H9 (cell line): Measurements from ENCODE around the gene YPEL4. TPM values are rescaled to one million over a fixed set of nuclear protein-coding genes. Genes with fewer than 3 reads are reported as not detected.

Source experiments
- DNase-seq: peaks from one replicate; pipeline ENCODE4 v3.0.0-alpha.2; 2017
- H2AFZ ChIP-seq: one replicate; pipeline ENCODE4 v1.6.1; 2013; ENCODE audit warnings: mild to moderate bottlenecking, low read length, control low read depth, moderate library complexity
- H2AK5ac ChIP-seq: 2 replicates; pipeline ENCODE4 v1.6.1; 2013; ENCODE audit warnings: low read length, control low read depth, mixed read lengths; ENCODE audit not compliant: insufficient read length
- H2BK120ac ChIP-seq: one replicate; pipeline ENCODE4 v1.6.1; 2013; ENCODE audit warnings: low read depth, mild to moderate bottlenecking, low read length, control low read depth, inconsistent platforms; ENCODE audit not compliant: poor library complexity, severe bottlenecking
- H2BK12ac ChIP-seq: 2 replicates; pipeline ENCODE4 v1.6.1; 2013; ENCODE audit warnings: low read length, control low read depth, mixed read lengths, low read depth; ENCODE audit not compliant: insufficient read length
- H2BK15ac ChIP-seq: 2 replicates; pipeline ENCODE4 v1.6.1; 2013; ENCODE audit warnings: low read depth, low read length, control low read depth
- H2BK20ac ChIP-seq: one replicate; pipeline ENCODE4 v1.6.1; 2013; ENCODE audit warnings: low read depth, mild to moderate bottlenecking, low read length, control low read depth, inconsistent platforms; ENCODE audit not compliant: poor library complexity, severe bottlenecking
- H2BK5ac ChIP-seq: 2 replicates; pipeline ENCODE4 v1.6.1; 2013; ENCODE audit warnings: low read length, control low read depth, mixed read lengths; ENCODE audit not compliant: insufficient read length
- H3K14ac ChIP-seq: 2 replicates; pipeline ENCODE4 v1.6.1; 2013; ENCODE audit warnings: low read length, control low read depth; ENCODE audit not compliant: insufficient read depth
- H3K18ac ChIP-seq: 2 replicates; pipeline ENCODE4 v1.6.1; 2013; ENCODE audit warnings: low read depth, mild to moderate bottlenecking, mixed read lengths, low read length, control low read depth; ENCODE audit not compliant: insufficient read length
- H3K23ac ChIP-seq: 2 replicates; pipeline ENCODE4 v1.6.1; 2013; ENCODE audit warnings: low read length, control low read depth, mixed read lengths, low read depth; ENCODE audit not compliant: insufficient read length
- H3K23me2 ChIP-seq: 2 replicates; pipeline ENCODE4 v1.6.1; 2013; ENCODE audit warnings: low read depth, mild to moderate bottlenecking, mixed read lengths, low read length, control low read depth; ENCODE audit not compliant: insufficient read length, poor library complexity, severe bottlenecking
- H3K27ac ChIP-seq: 2 replicates; pipeline ENCODE4 v1.5.1; 2013; ENCODE audit warnings: low read length, control low read depth, mixed read lengths, low read depth; ENCODE audit not compliant: insufficient read length
- H3K27me3 ChIP-seq: 2 replicates; pipeline ENCODE4 v1.6.1; 2013; ENCODE audit warnings: low read length, control low read depth, inconsistent platforms; ENCODE audit not compliant: insufficient read depth
- H3K4ac ChIP-seq: 2 replicates; pipeline ENCODE4 v1.6.1; 2013; ENCODE audit warnings: low read depth, mild to moderate bottlenecking, control low read depth, inconsistent platforms, low read length, moderate library complexity
- H3K4me1 ChIP-seq: 2 replicates; pipeline ENCODE4 v1.6.1; 2013; ENCODE audit warnings: low read length, control low read depth, inconsistent platforms; ENCODE audit not compliant: insufficient read depth
- H3K4me2 ChIP-seq: 2 replicates; pipeline ENCODE4 v1.6.1; 2013; ENCODE audit warnings: low read length, control low read depth, mixed read lengths; ENCODE audit not compliant: insufficient read length, insufficient read depth
- H3K56ac ChIP-seq: 2 replicates; pipeline ENCODE4 v1.6.1; 2013; ENCODE audit warnings: low read depth, mild to moderate bottlenecking, mixed read lengths, low read length, control low read depth; ENCODE audit not compliant: insufficient read length
- H3K79me1 ChIP-seq: 2 replicates; pipeline ENCODE4 v1.6.1; 2013; ENCODE audit warnings: low read depth, mild to moderate bottlenecking, moderate library complexity, low read length, control low read depth, inconsistent platforms; ENCODE audit not compliant: insufficient read depth, poor library complexity, severe bottlenecking
- H3K79me2 ChIP-seq: 2 replicates; pipeline ENCODE4 v1.6.1; 2013; ENCODE audit warnings: low read length, control low read depth, inconsistent platforms; ENCODE audit not compliant: insufficient read depth
- H3K9ac ChIP-seq: 2 replicates; pipeline ENCODE4 v1.6.1; 2013; ENCODE audit warnings: low read length, control low read depth, mixed read lengths; ENCODE audit not compliant: insufficient read length; ENCODE audit errors: extremely low read depth
- H3K9me3 ChIP-seq: one replicate; pipeline ENCODE4 v1.6.1; 2013; ENCODE audit warnings: low read depth, low read length, inconsistent platforms; ENCODE audit not compliant: control insufficient read depth
- H3T11ph ChIP-seq: one replicate; pipeline ENCODE4 v1.6.1; 2013; ENCODE audit warnings: mild to moderate bottlenecking, low read length, control low read depth, inconsistent platforms
- H4K20me1 ChIP-seq: one replicate; pipeline ENCODE4 v1.6.1; 2013; ENCODE audit not compliant: control insufficient read depth, insufficient read length, insufficient read depth
- H4K5ac ChIP-seq: 2 replicates; pipeline ENCODE4 v1.6.1; 2013; ENCODE audit warnings: low read depth, mild to moderate bottlenecking, mixed read lengths, low read length, control low read depth; ENCODE audit not compliant: insufficient read length
- H4K8ac ChIP-seq: replicated peaks from 2 replicates; pipeline ENCODE4 v1.6.1; 2013; ENCODE audit warnings: low read length, control low read depth, mixed read lengths, low read depth; ENCODE audit not compliant: insufficient read length
- H4K91ac ChIP-seq: 2 replicates; pipeline ENCODE4 v1.6.1; 2013; ENCODE audit warnings: low read depth, mild to moderate bottlenecking, moderate library complexity, mixed read lengths, low read length, control low read depth; ENCODE audit not compliant: insufficient read length
- H3K27ac Mint-ChIP-seq, 3 experiments: 2 replicates in 2 of 3; 3 replicates in 1 of 3; pipeline ENCODE4 v1.8.0; 2020 to 2021; ENCODE audit warnings: mixed read lengths in 3 of 3, mild to moderate bottlenecking in 1 of 3, moderate library complexity in 1 of 3
- H3K27me3 Mint-ChIP-seq: 2 replicates; pipeline ENCODE4 v1.8.0; 2021; ENCODE audit warnings: low read depth, mild to moderate bottlenecking, moderate library complexity, mixed read lengths
- H3K36me3 Mint-ChIP-seq, 3 experiments: 2 replicates in 2 of 3; 3 replicates in 1 of 3; pipeline ENCODE4 v1.8.0; 2020 to 2021; ENCODE audit warnings: low read depth in 3 of 3, mixed read lengths in 3 of 3; ENCODE audit not compliant: insufficient read depth in 1 of 3
- H3K4me1 Mint-ChIP-seq, 2 experiments: 2 replicates each; pipeline ENCODE4 v1.8.0; 2020; ENCODE audit warnings: mixed read lengths in 2 of 2
- H3K4me3 Mint-ChIP-seq, 2 experiments: 2 replicates in 1 of 2; 3 replicates in 1 of 2; pipeline ENCODE4 v1.8.0; 2020 to 2021; ENCODE audit warnings: mild to moderate bottlenecking in 2 of 2, mixed read lengths in 2 of 2, moderate library complexity in 1 of 2
- H3K9me3 Mint-ChIP-seq, 2 experiments: 2 replicates in 1 of 2; 3 replicates in 1 of 2; pipeline ENCODE4 v1.8.0; 2020; ENCODE audit warnings: mild to moderate bottlenecking in 2 of 2, mixed read lengths in 2 of 2, moderate library complexity in 1 of 2
- CTCF ChIP-seq: fragments of 200-600 bp; sonication (generic); conservative IDR thresholded peaks from 3 replicates; pipeline ENCODE4 v1.8.0; 2021; ENCODE audit warnings: antibody characterized with exemption, mild to moderate bottlenecking
- WGBS: extraction: QIAGEN DNeasy Blood & Tissue Kit; methylation state at CpG from one replicate; pipeline ENCODE4 v1.1.7; 2013; ENCODE audit warnings: missing lambda C conversion rate, low lambda C conversion rate, mixed read lengths; ENCODE audit not compliant: insufficient read length; ENCODE audit errors: extremely low coverage; 5-methylcytosine and 5-hydroxymethylcytosine counted together
- total RNA-seq: library from RNA; stranded (reverse); gene quantifications from 2 replicates; pipeline ENCODE4 v1.2.1, GENCODE V29; 2021

The YPEL4 gene
- total RNA-seq, 1 experiment from 2014 or later: 0.13 TPM

DNA sequence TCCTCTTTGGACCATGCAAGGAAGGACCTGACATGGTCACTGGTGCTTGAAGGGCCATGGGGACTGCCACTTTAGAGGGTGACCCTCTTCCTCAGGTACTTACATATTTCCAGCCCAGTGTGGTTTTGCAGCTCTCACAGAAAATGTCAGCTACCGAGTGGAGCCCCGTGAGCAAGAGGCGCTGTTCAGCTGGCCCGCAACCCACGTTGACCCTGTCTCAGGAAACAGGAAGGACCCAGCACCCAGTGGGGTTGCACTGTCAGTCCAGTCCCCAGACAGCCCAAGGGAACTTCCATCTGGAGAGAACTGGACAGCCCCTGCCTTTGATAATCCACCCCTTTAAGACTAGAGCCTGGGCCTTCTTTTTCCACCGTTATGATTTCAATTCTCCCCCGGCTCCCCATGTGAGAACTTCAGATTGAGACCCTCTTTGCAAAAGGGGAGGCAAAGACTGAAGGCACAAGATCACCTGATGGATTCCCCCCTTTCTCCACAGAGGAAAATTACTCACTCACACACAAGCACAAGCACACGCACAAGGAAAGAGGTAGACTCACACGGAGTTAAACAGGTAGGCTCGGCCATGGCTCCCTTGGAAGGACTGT, 3.4 kb downstream of the YPEL4 start:
- H4K91ac ChIP-seq: no peak overlapping the region
- H3K4me2 ChIP-seq: peak overlapping the region; percentile 51
- no peaks in the 10 kb centered on the region for H3K79me1 ChIP-seq
- no peaks in the 10 kb centered on the region; the same call in 1 of the 2 replicates for H3K79me2 ChIP-seq
- no peak overlapping the region for H3K14ac ChIP-seq
- no peak overlapping the region for H2AFZ ChIP-seq
- H4K8ac ChIP-seq: no peak overlapping the region
- no peaks in the 10 kb centered on the region for H3K9me3 ChIP-seq
- H3K23me2 ChIP-seq: peaks cover 16% of the 10 kb centered on the region
- H3K4ac ChIP-seq: no peak overlapping the region
- peaks cover 20% of the 10 kb centered on the region for H3K4me1 ChIP-seq
- WGBS: no CpG with 5 or more reads among the region's 10 CpGs
- H3K4me3 Mint-ChIP-seq: peak overlapping the region; percentile 62 to 83
- no peak overlapping the region for H3K9ac ChIP-seq
- H3K56ac ChIP-seq: no peak overlapping the region
- no peak overlapping the region for H2BK20ac ChIP-seq
- H3K36me3 Mint-ChIP-seq: peaks cover 14 to 39% (median 33%) of the 10 kb centered on the region in 3 experiments; a peak in 6 of 7 replicates
- H3K9me3 Mint-ChIP-seq: no peaks in the 10 kb centered on the region
- H3K27ac ChIP-seq: no peak overlapping the region
- no peak for TF ChIP-seq CTCF
- no peak for DNase-seq
- H2AK5ac ChIP-seq: no peak overlapping the region
- no peaks in the 10 kb centered on the region for H4K20me1 ChIP-seq
- no peak overlapping the region for H3K18ac ChIP-seq
- no peaks in the 10 kb centered on the region; the same call in 1 of the 2 replicates for H3K27me3 ChIP-seq
- no peak overlapping the region for H2BK15ac ChIP-seq
- peak overlapping the region; percentile 73 to 93 (median 88); a peak in 5 of 7 replicates for H3K27ac Mint-ChIP-seq
- no peak overlapping the region for H2BK12ac ChIP-seq
- no peak overlapping the region for H4K5ac ChIP-seq
- H3T11ph ChIP-seq: no peak overlapping the region
- peaks cover 8% of the 10 kb centered on the region for H3K27me3 Mint-ChIP-seq
- H3K23ac ChIP-seq: no peak overlapping the region
- H2BK120ac ChIP-seq: no peak overlapping the region
- H2BK5ac ChIP-seq: no peak overlapping the region
- peaks cover 86 to 96% of the 10 kb centered on the region in 2 experiments for H3K4me1 Mint-ChIP-seq
